ENCODE measurements around the gene STRN4.

STRN4 gene

DNA sequence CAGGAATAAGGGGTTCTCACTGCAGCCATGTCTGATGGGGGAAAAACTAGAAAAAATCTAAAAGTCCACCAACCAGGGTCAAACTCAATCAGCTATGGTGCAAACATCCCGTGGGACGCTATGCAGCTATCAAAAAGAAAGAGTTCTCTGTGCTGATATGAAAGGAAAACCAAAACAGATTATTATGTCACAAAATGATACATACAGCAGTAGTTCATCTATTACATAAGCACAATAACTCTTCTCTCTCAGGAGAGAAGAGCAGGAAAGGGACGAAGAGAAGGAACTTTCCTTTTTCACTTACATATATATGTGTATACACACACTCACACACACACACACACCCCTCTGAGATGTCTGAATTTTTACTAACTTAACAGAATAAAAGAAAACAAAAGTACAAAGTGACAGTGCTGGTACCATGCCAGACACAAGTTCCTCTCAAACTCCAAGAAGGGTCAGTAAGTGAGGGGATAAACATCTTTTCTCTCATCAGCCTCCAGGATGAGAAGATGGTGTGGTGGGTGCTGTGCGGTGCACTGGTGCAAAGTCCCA lies 3.2 kb downstream of the STRN4 start:
- DNase-seq (ENCODE audit: low read depth), result no peak

DNA sequence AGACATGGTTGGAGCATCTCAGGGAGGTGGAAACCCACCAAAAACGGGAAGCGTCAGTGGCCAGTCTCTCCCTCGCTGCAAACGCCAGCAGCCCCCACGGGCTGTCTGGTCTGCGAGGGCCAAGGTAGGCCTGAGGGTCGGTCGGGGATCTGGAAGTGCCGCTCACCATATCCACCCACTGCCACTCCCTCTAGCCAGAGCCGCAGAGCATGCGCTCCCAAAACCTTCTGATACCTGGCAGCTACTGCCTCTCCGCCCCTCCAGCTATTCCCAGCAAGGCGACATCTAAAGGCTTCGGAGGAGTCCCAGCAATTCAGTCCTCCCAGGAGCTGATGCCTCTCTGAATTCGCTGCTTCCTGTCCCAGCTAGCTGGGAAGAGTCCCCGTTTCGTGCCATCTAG lies 4.8 kb downstream of the STRN4 start:
- DNase-seq (ENCODE audit: low read depth), result no peak

DNA sequence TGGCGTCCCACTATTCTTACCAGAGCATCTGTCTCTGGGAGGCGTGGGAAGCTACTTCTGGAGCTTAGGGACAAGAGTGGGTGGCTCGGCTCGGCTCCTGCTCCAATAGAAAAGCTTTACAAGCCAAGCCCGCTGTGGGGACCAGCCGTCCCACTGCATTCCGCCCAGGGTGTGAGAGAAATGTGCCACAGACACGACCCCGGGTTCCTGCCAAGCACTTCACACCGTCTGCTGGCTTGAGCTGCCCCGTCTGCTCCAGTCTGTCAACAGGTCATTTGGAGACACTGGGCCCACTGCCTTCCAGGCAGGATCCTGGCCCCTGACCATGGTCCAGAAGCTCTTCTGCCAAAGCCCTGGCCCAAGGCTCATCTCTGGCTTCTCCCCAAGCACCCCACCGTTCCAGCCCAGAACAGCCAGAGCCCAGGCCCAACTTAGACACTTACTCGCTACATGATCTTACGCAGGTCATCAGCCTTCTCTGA lies 6.9 kb downstream of the STRN4 start:
- no peak for DNase-seq (ENCODE audit: low read depth)

DNA sequence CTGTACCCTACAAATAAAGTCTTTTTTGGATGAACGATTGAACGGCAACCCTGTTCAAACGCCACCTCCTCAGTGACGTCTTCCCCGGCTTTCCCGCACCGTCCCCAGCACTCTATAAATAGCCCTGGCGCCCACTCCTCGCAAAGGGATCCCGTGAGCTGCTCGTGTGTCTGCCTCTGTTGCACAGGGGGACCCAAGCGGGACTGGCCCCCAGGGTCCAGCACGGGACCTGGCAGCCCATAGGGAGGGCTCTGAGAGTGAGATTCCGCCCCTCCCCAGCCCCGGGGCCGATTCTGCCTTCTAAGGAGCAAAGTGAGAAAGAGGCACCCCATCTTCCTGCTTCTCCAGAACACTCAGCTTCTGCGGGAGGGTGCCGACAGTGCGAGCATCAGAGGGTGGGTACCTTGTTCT lies 8.5 kb downstream of the STRN4 start:
- DNase-seq (ENCODE audit: low read depth), result no peak

DNA sequence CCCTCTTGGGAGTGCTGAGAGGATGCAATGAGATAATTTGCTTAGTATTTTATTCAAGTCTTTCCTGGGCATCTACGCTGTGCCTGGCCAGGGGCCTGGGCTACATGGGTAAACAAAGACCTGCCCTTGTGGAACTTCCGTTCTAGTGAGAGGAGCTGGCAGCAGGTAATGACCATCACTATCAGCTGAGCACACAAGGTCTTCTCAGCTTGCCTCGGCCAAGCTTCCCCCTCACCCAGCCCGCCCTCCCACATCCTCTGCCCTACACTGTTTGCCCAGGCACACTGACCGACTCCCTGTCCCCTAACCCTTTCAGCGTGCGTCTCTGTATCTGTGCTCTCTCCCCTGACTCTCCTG lies 9.0 kb downstream of the STRN4 start:
- DNase-seq (ENCODE audit: low read depth), result no peak

DNA sequence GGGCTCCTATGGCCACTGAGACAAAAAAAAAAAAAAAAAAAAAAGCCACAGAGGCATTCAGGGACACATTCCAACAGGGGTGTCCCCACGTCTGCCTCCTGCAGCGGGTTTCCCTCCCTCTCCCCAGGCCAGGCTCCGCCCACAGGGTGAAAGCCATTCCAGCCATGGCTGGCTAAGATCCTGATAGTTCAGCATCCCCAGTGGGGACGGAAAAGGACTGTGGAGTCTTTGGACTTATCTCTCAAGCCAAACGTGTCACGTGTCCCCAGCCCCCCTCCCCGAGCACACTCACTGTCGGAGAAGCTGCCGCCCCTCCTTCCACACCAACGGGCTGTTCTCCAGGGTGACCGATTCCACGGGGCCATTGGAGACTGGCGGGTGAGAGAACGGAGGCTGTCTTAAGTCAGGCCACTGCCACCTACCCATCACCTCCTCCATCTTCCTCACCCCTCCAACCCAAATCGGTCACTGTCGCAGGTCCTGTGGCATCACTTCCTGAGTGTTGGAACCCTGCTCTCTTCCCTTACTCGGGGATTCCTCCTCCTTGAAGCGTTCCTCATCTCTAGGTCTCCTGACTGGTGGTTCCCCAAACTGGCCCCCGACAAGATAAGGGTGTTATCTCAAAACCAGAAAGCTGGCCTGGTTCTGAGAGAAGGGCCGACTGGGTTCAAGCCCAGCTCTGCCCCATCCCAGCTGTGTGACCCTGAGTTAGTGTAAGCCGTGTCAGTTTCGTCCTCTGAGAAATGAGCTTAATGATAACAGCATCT lies 9.5 kb downstream of the STRN4 start:
- no peak for DNase-seq (ENCODE audit: low read depth)

DNA sequence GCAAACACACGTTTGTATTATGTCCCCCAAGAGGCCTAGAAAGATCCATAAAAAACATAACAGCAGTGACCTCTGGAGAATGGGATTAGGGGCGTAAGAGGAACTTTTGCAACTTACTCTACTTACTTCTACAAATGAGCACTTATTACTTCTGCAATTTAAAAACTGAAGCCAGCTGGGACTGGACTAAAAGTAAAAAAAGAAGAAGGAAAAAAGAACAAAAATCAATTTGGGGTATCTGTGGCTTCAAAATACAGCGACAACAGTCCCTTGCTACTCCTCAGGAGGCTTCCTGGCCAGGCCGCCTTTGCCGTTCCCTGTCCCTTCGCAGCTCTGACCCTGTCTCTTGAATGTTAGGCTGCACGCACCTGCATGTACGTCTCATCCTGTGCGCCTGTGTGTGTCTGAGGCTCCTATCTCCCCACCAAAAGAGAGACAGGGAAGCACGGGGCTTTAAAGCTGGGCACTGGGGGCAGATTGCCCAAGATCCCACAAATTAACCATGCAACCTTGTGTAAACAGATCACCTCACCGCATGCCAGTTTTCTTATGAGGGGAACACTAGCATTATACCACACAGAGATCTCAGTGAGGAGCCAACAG lies 12.5 kb downstream of the STRN4 start:
- no peak for DNase-seq (ENCODE audit: low read depth)

DNA sequence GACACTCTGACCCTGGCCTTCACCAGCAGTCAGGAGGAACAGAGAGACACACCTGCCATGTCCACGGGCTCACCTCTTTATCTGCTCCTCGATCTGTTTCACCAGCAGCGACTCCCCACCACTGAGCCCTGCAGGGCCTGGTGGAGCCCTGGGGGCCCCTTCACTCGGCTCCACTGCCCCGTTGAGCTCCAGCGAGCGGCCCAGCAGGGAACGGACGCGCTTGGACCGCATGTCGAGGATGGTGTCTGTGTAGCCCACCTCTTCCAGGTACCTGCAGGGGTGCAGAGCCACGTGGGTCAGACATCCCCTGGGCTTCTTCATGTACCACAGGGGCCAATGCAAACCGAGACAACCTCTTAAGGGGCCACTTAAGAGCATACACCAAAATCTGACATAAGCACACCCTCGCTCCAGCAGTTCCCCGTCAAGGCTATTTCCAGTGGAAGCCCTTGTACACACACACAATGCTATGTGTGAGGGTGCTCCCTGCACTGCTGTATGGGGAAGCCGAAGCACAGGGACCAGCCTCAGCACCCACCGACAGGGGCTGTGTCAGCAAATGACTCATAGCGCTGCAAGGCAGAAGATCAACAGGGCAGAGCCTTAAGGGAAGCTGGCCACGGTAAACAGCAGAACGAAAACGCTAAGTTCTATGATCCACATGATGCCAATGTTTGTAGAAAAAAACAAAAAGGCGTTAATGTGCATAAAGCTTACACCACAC lies 13.1 kb downstream of the STRN4 start:
- DNase-seq (ENCODE audit: low read depth), result no peak

DNA sequence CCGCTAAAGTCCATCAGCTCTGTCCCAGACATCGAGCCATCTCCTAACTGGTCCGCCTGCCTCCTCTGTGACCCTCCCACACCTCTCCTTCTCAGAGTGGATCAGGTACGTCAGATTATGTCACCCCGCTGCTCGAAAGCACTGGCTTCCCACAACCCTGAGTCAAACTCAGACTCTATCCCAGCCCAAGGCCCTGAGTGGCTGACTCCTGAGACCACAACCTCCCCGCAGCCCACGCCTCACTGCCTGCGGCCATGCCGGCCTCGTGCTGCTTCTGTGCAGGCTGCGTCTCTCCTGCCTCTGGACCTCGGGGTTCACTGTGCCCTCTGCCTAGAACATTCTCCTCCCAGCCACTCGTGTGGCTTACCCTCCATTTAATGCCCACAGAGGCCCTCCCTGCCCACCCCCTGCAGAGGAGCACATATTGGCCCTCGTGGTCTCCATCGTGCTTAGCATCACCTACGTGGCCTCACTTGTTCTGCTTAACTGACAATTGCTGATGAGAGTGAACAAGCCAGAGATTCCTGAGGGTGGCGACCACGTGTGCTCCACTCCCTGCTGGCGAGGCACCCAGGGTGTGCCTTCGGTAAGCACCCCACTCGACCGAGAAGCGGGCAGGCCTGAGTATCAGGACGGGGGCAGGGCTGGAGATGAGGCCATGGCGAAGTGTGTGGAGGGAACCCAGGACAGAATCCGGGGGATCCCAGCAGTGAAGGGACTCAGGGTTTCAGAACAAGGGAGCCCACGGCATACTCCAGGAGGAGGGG lies 13.9 kb downstream of the STRN4 start:
- no peak for DNase-seq (ENCODE audit: low read depth)

DNA sequence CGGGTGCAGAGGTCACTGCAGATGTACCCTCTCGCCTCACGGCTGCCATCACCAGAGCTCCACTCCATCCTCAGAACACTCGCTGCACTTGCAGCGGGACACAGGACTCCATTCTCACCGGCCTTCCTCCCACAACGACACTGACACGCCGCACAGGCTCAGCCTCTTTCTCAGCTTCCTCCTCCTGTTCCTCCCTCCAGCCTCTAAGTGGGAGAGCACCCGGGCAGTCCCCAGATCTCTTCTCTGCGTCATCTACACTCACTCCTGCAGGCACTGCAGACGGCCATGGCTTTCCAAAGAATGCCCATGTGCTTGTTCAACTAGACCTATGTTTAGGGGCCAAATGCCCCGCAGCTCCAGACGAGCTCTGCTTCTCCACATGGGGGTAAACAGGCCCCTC lies 14.7 kb downstream of the STRN4 start:
- no peak for DNase-seq (ENCODE audit: low read depth)

DNA sequence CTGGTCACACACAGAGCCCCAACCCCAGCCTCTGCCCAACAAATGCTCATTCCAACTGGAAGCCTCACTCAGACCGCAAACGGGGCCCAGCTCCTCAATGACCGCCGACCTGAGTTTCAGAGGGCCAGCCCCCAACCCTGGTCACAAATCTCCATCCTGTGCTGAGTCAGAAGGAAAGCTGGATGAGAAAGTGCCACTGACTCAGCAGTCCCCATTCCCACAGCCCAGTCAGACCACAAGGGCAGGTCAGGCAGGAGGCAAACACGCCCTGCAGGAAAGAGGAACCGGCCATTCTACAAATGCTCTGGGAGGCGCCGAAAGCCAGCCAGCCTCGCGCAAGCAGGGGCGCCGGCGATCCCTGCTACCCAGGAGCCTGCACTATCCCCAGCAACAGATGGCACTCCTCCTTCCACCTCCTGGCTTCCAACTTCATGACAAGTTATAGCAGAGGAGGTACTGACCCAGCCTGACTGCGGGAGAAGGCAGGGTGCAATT lies 15.2 kb downstream of the STRN4 start:
- DNase-seq (ENCODE audit: low read depth), result no peak

DNA sequence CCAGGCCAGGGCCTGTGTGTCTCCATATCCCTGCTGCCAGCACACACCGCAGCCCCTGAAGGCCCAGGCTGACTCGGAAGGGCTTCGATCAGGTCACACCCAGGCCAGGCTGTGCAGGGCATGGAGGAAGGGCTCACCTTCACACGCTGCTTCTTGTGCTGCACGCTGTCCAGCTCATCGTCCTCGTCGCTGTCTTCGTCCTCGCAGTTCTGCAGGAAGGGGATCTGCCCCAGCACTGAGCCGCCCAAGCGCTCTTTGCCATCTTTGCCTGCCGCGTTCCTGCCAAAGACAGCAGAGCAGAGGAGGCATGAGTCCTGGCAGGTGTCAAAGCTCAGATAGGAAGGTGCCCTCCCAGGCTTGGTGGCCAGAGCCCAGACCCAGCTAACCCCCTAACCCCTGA lies 15.7 kb downstream of the STRN4 start:
- no peak for DNase-seq (ENCODE audit: low read depth)

DNA sequence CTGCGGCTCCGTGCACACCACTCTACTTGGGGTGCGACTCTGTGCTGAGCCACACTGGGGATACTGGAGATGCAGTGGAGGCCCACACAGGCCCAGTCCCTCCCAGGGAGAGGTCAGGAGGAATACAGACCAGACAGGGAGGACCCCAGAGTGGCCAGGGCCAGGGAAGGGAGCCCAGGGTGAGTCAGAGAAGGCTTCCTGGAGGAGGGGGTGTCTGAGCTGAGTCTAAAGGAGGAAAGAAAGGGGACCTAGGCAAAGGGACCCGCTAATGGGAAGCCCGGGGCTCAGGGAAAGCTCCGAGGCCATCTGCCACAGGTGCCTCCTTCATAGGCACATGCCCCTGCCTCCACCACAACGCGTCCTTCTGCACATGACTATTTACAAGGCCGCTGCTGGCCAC lies 16.1 kb downstream of the STRN4 start:
- DNase-seq (ENCODE audit: low read depth), result no peak

DNA sequence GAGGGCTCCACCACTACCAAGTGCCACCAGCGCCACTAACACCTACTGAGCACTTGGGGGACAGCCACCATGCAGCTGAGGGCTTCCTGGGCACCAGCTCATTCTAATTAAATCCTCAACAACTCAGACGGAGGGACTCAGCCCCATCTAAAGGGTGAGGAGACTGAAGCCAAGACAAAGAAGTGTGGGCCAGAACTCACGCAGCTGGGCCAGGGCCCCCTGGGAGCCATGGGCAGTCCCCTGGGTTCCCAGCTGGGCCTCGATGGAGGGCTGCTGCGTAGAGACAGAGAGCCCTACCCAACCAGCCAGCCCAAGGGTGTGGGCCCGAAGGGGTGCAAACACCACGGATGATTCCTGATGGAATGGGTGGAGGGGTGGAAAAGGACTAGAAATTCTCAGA lies 16.6 kb downstream of the STRN4 start:
- DNase-seq (ENCODE audit: low read depth), result no peak

DNA sequence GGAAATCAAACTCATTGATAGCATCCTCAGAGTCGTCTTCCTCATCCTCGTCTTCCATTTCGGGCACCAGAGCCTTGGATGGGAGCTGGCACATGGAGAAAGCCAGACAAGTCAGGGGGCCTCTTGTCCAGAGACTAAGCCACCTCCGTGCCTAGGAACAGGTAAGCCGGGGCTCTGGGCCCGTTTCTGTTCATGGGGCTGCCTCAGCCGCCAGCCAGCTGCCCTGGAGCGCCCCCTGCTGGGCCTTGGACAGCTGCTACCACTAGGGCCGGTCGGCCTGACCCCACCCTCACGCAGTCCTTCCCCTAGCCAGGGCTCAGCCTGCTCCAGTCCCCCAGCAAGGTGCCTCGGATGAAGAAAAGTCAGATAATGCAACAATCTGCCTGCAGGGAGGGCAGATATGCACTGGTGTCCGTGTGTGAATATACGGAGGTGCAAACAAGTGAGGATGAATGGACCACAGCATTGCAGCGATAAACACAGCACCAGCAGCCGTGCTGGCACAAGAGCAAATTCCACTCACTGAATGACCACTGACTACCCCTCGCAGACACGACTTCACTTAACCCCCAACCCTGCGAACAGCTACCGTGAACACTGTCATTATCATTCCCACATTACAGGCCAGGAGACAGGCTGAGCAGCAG lies 17.4 kb downstream of the STRN4 start:
- DNase-seq (ENCODE audit: low read depth), result no peak

DNA sequence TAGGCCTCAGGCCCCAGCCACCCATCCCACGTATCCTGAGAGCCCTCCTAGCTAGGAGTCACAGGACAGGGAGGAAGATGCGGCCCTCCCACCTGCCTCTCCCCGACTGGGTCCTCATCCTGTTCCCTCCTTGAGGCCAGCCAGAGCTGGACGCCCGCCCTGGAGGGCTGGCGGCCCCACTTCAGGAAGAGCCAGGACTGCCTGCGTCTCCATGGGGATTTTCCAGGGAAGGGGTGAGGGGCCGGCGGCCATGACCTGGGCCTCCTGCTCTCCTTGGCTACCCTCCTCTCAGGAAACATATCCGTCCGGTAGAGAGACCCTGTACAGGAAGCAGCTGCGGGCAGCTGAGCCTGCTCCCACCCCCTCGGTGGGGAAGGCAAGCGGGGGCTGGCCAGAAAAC lies 18.0 kb downstream of the STRN4 start:
- DNase-seq (ENCODE audit: low read depth), result no peak

DNA sequence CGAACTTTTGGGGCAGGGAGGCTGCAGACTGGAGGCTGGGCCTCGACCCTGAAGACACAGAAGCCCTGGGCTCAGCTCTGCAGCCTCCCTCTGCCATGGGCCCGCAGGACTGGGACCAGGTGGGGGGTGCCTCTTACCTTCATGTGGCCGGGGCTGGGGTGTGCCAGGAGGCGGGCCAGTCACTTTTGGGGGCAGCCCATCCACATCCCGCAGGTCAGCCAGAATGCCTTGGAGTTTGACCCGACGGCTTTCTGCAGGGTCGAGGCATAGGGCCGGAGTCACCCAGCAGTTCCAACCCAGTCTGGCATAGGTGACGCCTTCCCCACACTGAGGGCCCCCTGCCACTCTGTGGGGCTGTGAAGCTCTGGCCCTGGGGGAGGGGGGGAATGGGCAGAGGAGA lies 18.5 kb downstream of the STRN4 start:
- no peak for DNase-seq (ENCODE audit: low read depth)

DNA sequence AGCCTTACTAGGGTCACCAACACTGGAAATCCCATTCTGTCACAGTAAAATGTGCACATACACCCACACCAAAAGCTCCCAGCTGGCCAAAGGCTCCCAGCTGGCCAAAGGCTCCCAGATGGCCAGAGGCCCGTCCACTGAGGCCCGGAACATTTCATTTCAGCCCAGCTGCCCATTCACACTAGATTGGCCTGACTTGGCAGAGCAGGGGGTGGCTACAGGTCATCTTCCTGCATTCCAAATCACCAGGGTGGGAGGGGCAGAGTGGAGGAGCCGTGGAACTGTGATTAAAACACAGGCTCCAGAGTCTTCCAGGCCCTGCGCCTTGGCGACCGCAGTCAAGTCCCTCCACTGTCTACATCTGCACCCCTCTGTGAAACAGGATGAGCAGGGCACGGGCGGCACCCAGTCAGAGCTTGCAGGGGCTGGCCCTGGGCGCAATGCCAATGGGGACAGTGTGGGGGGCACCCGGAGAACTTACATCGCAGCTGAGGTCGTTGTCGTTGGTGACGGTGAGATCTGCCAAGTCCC lies 19.2 kb downstream of the STRN4 start:
- no peak for DNase-seq (ENCODE audit: low read depth)

DNA sequence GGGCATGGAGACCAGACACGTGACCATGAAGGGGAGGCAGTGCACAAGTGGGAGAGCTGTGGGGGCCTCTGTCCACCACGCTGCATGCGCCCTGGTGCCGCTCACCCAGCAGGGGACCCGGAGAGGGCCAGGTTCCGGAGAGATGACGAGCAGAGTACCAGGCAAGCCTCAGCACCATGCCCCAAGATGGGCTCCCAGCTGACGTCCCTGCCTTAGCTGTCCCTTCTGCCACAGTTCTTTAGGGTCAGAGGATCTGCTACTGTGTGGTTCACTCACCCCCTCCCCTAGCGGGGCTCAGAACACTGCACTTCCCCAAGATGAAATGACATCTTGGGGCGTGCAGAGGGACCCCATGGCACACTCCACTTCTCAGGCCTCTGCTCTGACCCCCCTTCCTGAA lies 19.7 kb downstream of the STRN4 start:
- DNase-seq (ENCODE audit: low read depth), result no peak

DNA sequence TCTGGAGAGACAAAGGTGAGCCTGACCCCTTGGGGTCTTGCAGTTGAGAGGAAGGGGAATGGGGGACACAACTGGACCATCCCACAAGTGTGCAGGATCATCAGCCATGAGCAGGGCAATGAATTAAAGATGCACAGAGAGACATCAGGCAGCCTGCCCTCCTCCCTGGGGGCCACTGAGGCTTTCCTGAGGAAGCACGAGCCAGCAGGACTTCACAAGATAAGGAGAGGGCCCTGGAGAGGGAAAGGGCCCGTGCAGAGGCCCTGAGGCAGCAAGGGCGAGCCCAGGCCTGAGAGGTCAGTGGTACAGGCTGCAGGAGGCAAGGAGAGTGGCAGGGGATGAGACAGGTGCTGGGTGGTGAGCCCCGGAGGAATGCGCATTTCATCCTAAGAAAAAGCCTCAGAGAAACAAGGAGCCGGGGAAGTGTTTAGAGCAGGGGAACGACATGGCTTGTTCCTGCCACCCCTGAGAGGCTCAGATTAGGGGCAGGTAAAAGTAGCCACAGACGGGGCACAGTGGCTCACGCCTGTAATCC lies 20.3 kb downstream of the STRN4 start:
- no peak for DNase-seq (ENCODE audit: low read depth)
